DND-41 (cell line): Measurements from ENCODE around the gene PPP1R14D.

Experiments
- EZH2 ChIP-seq: IDR thresholded peaks from 3 replicates; pipeline ENCODE4 v1.6.1; 2012; ENCODE audit warnings: borderline replicate concordance, low read depth, mild to moderate bottlenecking, moderate library complexity, low read length, inconsistent platforms; ENCODE audit not compliant: severe bottlenecking
- TF ChIP-seq, protein P1 (sequence below): IDR thresholded peaks from 2 replicates; pipeline ENCODE4 v1.5.1; 2012; ENCODE audit warnings: borderline replicate concordance, low read length, moderate library complexity, mild to moderate bottlenecking; ENCODE audit not compliant: poor library complexity, severe bottlenecking; ENCODE audit errors: extremely low read depth

DNA sequence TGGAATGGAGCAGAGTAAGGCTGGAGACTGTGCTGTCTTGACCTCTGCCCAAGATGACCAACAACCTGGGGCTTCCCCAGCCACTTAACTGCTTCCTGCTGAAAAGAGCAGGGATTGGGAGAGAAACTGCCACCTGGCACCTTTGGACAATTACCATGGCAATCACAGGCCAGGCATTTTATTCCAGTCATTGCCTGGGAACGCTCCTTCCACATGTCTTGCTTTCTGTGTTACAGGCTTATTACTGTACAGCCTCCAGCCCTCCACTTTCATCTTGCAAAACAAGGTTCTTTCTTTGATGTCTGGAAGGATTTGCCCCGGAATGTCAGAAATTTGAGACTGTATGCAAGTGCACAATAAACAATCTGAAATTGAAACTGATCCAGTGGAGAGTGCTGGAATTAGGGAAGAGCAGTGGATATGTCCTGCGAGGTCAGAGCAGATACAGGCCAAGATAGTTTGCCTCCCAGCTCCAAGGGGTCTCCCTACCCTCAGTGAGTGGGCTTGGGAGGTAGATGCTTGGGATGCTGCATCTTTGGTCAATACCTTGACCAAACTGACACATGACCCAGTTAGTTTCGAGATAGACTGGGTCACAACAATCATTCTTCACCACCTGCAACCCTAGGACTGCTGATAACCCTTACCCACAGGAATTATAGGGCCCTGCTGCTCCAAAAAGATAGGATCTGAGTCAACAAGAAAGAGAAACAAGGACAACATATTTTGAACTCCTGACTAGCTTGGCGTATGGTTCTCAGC is 2.7 kb downstream of the PPP1R14D start:
- TF ChIP-seq, protein P1, sequence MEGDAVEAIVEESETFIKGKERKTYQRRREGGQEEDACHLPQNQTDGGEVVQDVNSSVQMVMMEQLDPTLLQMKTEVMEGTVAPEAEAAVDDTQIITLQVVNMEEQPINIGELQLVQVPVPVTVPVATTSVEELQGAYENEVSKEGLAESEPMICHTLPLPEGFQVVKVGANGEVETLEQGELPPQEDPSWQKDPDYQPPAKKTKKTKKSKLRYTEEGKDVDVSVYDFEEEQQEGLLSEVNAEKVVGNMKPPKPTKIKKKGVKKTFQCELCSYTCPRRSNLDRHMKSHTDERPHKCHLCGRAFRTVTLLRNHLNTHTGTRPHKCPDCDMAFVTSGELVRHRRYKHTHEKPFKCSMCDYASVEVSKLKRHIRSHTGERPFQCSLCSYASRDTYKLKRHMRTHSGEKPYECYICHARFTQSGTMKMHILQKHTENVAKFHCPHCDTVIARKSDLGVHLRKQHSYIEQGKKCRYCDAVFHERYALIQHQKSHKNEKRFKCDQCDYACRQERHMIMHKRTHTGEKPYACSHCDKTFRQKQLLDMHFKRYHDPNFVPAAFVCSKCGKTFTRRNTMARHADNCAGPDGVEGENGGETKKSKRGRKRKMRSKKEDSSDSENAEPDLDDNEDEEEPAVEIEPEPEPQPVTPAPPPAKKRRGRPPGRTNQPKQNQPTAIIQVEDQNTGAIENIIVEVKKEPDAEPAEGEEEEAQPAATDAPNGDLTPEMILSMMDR, result no peak
- no peak for TF ChIP-seq EZH2
